GM12865 (cell line): ENCODE data around the gene MGMT.

ENCODE experiments used
- DNase-seq: peaks from one replicate; pipeline ENCODE4 v3.0.0; 2010; ENCODE audit warnings: low read depth
- H3K4me3 ChIP-seq: 2 replicates; pipeline ENCODE4 v1.5.1; 2011; ENCODE audit warnings: mild to moderate bottlenecking, low read depth, low read length, control low read depth
- TF ChIP-seq, protein P1 (sequence below): IDR thresholded peaks from 2 replicates; pipeline ENCODE4 v1.5.1; 2011; ENCODE audit warnings: low read length, control low read depth, low read depth, inconsistent platforms; ENCODE audit not compliant: insufficient read depth; ENCODE audit errors: missing control alignments

MGMT gene

DNA sequence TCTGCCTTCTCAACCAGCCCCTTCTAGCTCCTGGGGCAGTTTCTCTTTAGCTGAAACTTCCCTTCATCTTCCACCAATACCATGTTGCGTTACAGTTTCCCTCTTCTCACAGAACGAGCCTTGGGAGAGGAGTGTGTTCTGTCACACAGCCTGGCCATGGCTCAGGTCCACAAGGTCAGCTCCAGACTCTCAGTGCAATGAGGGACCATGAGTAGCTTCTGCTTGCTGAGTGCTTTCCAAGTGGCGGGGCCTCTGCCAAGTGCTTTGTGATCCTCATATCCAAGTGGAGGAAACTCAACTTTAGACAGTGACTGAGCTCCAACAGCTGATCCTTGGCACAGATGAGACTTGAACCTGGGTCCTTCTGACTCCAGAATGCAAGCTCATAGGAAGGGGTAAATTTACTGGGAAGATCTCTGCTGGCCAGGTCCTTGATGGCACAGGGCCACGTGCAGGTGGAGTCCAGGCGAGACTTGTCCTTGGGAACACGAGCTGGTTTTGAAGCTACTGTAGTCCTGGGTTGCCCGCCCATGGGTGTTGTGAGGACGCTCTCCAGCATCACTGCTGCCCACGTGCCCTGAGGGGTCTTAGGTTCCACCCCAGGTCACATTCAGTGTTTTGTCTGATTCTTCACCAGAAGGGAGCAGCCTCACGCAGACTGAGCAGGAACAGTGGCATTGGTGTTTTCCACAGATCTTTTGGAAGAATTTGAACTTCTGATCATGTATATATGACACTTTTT, 259.0 kb downstream of the MGMT start:
- no peak overlapping the region for H3K4me3 ChIP-seq
- TF ChIP-seq, protein P1, sequence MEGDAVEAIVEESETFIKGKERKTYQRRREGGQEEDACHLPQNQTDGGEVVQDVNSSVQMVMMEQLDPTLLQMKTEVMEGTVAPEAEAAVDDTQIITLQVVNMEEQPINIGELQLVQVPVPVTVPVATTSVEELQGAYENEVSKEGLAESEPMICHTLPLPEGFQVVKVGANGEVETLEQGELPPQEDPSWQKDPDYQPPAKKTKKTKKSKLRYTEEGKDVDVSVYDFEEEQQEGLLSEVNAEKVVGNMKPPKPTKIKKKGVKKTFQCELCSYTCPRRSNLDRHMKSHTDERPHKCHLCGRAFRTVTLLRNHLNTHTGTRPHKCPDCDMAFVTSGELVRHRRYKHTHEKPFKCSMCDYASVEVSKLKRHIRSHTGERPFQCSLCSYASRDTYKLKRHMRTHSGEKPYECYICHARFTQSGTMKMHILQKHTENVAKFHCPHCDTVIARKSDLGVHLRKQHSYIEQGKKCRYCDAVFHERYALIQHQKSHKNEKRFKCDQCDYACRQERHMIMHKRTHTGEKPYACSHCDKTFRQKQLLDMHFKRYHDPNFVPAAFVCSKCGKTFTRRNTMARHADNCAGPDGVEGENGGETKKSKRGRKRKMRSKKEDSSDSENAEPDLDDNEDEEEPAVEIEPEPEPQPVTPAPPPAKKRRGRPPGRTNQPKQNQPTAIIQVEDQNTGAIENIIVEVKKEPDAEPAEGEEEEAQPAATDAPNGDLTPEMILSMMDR: no peak
- no peak for DNase-seq

DNA sequence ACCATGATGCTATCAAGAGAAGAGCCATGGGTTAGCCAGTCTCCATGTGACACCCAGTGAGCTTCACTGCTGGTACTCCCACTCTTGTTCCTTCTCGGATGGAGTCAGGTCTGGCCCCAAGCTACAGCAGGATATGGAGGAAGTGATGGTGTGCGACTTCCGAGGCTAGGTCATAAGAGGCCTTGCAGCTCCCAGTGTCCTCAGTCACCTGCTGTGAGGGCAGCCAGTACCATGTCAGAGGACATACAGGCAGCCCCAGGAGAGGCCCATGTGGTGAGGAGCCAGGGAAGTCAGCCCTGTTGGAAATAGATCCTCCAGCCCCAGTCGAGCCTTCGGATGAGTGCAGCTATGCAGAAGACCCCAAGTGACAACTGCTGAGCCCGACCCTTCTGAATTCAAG, 260.0 kb downstream of the MGMT start:
- DNase-seq: no peak
- TF ChIP-seq, protein P1: no peak
- H3K4me3 ChIP-seq: no peak overlapping the region

DNA sequence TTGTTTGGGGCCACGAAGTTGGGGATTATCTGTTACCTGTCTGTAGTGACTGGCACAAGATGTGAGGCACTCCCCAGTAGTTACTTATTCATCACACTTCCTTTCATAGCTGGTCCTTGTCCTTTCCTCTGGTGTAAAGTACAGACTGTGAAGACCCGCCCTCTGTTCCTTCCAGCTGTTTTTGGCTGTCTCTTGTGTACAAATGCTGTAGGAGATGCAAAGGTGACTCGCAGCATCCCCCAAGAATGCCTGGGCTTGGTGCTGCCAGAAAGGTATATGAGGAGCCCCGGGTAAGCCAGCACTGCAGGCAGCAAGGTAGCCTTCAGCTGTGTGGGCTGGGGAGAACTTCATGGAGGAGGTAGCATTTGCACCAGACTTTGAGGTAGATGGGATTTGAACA, 260.5 kb downstream of the MGMT start:
- no peak for DNase-seq
- H3K4me3 ChIP-seq: no peak overlapping the region
- TF ChIP-seq, protein P1: no peak

DNA sequence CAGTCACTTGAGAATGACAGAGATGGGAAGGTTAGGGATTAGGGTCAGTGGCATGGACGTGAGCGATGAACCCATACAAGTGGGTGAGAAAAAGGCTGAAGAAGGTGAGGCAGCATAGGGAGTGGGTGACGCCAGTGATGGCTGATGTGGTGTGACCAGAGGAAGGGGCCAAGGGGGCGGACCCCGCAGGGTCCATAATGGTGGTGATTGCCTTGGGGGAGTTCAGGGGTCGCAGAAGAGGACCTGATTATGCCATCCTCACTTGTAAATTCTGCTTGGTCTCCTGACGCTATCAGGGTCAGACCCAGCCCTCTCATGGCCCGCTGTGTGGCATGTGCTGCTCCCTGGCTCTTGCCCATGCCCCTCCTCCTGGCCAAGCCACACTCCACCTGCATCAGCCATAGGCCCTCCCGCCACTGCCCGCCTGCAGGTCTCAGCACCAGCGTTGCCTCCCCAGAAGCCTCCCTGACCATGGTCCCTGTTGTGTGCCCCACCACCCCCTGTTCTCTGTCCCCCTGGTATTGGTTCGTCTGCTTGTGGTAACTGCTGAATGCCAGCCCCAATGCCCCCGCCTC, 261.3 kb downstream of the MGMT start:
- TF ChIP-seq, protein P1: no peak
- H3K4me3 ChIP-seq: no peak overlapping the region
- no peak for DNase-seq

DNA sequence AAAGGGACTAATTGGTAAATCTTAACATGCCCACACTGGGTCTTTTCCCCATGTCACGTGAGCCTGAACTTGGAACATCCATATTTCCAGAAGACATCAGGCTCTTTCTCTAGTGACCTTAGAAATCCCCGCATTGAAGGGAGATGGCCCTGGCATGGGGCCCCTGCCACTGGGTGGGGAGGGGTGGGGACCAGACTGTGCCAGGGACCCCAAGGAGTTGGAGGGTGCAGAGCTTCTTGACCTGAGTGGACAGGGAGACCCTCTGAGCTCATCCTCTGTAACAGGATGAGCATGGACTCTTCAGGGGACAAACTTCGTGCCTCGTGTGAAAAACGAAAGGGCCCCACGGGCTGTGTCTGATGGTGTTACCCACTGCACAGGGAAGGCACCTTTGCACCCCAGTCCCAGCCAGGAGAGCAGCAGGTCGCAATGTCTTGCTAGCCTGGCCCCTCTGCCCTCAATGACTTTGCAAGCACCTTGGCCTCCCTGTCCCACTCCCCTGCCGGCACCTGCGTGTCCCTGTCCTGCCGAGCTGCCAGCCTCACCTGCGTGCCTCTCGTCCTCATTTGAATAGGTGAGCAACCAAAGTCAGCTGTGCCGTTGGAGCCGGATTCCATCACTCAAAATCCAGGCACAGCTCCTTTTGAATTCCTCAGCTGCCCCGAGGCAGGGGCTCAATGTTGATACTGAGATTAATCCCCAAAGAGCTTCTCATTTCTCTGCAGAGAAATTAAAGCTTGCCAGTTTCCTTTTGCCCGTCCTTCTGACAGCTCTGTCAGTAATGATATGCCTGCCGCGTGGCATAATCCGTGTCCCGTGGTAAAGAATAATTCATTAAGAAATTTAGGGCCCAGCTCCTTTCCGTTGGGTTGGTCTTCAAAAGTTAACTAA, 262.1 kb downstream of the MGMT start:
- no peak for DNase-seq
- no peak overlapping the region for H3K4me3 ChIP-seq
- TF ChIP-seq, protein P1: no peak

DNA sequence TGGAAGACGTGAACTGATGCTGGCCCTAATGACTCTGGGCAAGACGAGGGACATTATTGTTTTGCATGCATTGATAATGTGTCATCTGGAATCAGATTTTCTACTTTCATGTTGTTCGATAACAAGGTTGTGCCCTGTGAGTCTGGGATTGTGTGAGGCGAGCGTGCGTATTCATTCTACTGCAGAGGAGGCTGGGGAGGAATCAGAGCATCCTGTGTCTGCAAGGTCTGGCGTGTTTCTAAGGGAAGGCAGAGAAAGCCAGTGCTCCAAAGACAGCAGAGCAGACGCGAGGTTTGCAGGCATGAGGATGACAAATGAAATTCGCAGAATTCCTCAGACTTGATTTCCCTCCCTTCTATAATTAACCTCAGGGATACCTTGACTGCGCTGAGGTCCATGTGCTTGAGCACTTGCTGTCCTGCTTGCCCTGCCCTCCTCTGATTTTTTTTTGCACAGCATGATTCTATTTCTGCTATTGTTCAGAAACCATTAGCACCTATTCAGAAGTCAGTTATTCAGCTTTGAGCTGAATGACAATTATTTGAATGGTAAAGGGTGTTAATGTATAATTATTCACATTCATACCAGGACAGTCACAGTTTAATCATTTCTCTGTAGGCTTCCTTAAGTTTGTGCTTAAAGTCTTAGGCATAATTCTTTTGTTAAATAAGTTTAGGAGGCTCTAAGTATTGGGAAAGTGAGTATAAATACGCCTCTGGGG, 263.4 kb downstream of the MGMT start:
- DNase-seq: no peak
- H3K4me3 ChIP-seq: no peak overlapping the region

More for the DNA sequence above, 263.4 kb downstream of the MGMT start:
- TF ChIP-seq, protein P1: no peak
